ENCODE measurements around the gene CCDC188. TPM values are rescaled to one million over a fixed set of nuclear protein-coding genes. Genes with fewer than 3 reads are reported as not detected.

CCDC188 gene
- 4.8 and 7.7 TPM in 2 replicates for polyA plus RNA-seq (2014; cell fraction: cytosol; rRNA removed)
- 13.0 and 26.0 TPM in 2 replicates for polyA plus RNA-seq (2014; cell fraction: nucleus; rRNA removed)

DNA sequence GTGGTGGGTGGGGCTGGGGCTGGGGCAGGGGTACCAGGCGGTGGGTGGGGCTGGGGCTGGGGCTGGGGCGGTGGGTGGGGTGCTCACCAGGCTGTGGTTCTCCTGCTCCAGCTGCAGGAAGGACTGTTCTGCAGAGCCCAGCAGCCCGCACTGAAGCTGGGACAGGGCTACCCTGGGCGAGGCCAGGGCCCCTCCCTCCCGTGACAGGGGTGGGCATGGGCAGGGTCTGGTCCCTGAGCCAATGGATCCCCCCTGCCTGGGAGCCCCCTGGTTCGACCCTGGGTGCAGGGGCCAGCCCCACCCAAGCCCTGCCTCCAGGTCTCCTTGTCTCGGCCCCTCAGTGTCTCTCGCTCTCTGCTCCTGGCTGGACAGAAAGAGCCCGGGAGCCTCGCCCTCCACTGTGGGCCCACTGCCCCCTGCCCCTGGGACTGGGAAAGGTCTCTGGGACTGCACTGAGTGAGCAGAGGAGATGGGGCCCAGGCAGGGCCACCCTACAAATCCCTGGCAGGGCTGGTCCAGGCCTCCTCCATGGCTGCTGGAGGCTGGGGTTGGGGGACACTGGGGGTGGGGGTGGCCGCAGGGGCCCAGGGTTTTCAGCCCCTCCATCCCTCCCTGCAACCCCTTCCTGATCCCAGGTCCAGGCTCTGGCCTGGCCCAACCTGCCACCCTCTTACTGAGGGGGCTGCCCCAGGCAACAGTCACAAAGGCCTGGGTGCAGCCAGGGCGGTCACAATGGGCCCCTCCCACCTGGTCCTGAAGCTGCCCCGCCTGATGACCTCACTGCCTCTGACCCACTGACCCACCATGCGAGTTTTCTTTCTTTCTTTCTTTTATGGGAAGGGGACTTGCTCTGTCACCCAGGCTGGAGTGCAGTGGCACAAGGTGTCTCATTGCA, at the start of gene CCDC188:
Gene CCDC188 (minus strand): TSS at position 675 of the 895 bp plus-strand sequence. CDS start 69 bp downstream, at position 606.
- no peak for DNase-seq (ENCODE audit: low spot score)

DNA sequence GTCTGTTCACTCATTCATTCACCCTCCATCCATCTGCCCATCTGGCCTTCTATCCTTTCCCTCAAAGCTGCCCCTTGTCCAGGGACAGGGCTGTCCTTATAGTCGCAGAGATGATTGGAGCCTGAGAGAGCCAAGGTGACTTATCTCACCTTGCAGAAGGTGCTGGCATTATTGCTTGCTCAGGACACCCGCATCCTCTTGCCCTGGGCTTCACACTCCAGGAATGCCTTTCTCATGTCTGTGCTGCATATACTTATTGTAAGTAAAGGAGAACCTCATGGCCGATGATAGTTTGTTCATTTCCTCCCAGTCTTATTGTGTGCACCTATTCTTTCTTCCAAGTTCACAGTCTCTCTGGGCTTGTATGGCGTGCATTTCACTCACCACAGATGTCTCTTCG, 49.1 kb upstream of the CCDC188 start:
- DNase-seq (ENCODE audit: low spot score): no peak

DNA sequence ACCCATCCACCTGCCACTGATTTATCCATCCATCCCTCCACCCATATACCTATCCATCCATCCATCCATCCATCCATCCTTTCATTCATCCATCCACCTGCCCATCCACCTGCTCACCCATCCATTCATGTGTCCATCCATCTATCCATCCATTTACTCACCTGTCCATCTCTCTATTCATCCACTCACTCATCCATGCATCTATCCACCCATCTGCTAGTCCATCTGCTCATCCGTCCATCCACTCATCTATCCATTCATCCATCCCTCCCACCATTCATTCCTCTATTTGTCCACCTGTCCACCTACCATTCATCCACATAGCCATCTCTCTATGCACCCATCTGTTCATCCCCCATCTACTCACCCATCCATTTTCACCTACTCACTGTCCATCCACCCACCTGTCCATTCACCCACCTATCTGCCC, 48.6 kb upstream of the CCDC188 start:
- DNase-seq (ENCODE audit: low spot score): no peak

DNA sequence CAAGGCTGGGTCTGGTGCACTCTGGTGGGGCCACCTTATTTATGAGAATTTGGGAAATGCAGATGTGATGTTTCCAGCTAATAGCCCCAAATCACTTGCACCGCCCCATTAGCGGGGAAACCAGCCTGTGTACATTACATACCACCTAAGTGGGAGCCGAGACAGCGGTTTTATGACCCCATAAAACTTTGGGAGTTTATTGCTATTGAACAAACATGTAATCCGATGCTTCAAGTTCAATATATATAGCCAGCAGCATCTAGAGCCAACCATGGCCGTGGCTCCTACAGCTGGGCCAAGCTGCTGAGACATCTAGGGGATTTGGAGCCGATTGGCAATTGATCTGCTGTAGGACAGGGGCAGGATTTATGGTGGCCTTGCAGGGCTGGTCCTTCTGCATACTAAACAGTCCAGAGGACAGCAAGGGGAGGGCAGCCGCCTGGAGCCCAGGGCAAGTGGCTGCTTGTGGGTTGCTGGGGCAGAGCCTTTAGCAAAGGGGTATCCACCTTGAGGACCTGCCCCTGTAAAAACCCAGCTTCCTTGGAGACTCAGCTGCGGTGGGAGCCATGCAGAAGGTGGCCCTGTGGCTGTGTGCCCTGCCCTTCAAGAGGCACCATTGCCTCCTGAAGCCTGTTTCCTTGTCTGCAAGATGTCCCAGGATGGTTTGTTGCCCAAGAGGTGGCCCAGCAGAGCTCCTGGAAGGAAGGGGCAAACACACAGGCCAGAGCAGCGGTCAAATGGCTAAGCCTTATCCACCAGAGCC, 47.9 kb upstream of the CCDC188 start:
- no peak for DNase-seq (ENCODE audit: low spot score)

DNA sequence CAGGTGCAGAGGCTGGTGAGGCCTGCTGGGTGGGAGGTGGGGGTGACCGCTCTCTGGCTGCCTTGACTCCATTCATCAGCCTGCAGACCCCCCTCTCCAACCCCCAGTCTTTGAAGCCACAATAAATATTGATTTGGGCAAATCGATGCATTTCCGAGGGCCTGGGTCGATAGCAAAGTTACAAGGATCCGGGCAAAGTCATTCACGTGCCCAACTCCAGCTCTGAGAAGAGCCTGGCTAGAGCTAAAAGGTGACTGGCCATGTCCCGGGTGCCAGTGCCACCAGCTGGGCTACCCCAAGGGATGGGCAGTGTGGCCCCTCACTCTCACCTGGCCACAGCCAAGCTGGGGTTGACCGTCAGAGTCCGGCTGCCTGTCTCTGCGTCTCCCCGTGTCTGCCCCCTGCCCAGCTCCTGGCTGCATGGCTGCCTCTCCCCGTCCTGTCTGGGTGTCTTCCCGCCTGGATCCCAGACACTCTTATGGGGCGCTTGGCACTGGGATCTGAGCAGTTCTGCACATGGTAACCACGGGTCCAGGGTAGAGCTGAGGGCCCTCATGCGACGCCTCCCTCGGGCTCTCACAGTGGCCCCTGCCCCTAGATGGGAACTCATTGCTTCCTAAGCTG, 46.7 kb upstream of the CCDC188 start:
- DNase-seq (ENCODE audit: low spot score): no peak

DNA sequence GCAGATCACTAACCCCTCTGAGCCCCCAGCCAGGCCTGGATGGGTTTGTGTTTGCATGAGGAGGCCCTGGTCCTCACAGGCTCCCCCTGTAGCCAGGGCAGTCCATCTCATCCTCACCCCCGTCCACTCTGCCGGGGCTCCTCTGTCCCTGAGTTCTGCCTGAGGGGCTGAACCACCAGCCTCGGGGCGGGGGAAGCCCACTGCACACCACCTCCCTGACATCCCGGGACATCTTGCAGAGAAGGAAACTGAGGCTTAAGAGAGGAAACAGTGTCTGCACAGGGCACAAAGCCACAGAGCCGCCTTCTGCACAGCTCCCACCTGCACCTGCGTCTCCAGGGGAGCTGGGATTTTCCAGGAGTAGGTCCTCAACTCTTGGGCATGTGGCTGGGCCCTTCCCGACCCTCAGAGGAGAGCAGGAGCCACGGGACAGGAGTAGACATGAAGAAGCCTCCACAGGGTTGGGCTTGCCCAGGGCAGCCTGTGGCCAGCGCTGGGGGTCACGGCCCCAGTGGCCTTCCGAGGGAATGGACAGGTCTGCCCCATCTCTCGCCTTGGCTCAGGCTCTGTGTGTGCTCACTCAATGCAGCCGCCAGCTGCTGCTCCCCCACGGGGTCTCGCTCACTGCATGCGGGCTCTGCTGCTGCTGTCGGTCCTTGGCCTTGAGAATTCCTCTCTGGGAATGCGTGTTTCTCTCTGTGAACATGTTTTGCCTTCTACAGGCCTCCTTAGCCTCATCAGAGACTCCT, 45.4 kb upstream of the CCDC188 start:
- no peak for DNase-seq (ENCODE audit: low spot score)

DNA sequence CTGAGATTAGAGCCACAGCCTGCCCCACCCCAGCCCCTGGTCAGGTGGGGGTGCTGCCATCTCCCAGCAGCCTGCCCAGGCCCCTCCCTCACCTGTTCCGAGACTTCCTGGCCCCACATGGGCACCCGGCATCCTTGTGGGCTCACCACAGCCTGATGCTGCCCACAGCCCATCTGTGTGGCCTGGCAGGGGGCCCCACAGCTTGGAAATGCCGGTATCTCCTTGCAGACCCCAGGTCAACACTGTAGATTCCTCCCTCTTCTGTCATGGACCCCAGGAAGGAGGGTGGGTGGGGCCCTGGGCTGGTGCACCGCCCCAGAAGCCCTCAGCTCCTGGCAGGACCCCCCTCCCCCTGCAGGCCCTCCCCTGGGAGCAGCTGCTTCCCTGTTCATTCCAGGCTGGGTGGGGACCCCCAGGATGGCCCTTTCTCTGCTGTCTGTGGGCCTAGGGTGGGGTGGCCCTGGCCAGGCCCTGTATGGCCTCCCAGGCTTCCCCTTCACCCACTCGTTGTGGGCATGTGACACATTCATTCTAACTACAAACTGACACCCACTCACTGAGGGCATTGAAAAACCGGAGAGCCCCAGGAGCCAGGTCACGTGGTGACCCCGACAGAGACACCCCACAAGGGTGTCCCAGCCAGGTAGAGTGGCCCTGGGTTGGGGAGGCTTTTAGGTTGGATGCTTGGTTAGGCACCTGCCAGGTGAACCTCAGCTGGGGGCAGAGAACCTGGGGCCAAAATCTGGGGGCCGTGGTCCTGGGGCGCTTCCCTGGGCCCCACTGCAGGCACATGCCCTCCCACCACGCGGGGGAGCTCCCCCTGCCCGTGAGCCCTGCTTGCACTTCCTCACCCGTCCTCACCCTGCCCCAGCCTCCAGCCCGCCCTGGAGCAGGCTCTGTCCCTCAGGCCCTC, 44.1 kb upstream of the CCDC188 start:
- no peak for DNase-seq (ENCODE audit: low spot score)

DNA sequence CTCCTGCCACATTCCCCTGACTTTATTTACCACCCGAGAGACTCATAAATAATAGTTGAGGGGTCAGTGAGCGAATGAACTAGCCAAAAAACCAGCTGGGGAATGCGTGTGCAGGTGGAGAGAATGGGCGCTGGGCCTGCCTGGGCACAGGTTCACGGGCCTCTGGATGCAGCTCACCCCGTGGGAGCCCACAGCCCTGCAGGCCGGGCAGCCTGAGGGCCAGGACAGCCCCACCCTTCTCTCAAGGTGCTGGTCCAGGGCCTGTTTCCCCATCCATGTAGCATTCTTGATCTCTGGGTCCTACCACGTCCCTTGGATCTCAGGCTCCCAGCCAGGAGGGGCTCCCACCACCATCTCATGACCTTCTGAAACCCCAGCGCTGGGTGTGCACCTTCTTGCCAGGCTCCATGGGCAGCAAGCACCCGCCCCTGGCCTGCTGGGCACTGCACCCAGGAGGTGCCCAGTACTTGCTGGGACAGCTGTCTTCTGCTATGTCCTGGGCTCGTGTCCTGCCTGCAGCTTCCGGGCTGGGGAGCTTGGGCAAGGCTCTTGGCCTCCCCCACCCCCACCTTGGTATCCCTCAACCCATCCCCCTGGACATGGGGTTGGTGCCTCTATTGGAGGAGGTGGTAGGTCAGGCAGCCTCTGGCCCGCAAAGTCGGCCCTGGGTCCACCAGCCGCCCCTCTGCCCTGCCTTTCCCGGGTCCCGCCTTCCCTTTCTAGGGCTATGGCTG, 43.1 kb upstream of the CCDC188 start:
- DNase-seq (ENCODE audit: low spot score): no peak

DNA sequence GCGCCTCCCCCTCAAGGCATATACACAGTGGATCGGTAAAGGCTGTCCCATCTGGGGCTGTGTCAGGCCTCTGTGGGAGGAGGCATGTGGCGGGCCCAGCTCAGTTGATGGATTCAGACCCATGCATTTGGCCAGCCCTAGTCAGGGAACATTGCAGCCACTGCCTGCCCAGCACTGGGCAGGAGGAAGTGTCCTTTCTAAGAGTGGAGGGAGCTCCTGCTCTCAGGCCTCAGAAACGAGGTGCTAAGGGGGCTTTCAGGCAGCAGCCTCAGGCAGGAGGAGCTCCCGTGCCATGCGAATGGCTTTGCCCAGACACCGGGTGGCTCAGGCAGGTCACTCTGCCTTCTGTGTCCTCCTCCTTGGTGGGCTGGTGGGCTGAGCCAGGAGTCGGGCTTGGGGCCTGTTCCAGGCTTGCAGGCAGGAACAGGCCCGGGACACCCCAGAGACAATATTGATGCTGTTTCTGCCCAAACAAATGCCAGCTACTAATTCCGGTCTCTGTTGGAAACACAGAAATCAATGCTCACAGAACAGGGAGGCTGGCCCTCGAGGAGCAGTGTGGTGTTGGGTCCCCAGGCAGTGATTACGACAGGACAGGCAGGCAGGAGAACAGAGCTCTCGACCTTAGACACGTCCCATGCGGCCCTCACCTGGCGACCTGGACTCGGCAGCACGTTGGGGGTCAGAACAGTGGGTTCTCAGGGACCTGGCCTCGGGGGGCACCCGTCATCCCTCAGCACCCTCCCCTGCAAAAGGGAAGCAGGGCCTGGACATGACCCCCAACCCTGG, 42.3 kb upstream of the CCDC188 start:
- no peak for DNase-seq (ENCODE audit: low spot score)

DNA sequence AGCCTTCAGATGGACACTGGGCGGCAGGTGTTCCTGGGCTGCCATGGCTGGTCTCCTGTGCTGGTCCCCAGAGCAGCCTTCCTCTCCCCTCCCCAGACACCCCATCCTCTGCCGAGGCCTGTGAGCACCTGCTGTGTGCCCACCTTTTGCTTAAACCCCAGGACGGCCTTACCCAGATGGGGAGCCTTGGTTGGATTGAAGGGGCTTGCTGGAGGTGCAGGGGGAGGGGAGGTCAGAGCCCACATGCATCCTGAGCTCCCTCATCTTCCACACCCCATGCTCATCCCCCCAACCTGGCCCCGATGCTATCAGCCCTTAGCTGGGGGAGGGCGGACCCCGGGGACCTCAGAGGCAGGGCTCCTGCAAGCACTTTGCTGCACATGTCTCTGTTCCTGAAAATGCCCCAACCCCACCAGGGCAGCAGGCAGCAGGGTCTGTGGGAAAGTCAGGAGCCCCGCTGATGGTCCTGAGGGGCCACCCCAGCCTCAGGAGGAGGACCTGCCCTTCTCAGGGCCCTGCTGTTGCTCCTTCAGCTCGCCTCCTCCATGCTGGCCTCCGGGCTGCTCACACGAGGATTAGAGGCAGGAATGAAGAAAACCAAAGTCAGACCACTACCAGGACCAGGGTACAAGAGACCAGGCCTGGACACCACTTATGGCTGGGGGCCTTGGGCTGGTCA, 41.6 kb upstream of the CCDC188 start:
- no peak for DNase-seq (ENCODE audit: low spot score)

DNA sequence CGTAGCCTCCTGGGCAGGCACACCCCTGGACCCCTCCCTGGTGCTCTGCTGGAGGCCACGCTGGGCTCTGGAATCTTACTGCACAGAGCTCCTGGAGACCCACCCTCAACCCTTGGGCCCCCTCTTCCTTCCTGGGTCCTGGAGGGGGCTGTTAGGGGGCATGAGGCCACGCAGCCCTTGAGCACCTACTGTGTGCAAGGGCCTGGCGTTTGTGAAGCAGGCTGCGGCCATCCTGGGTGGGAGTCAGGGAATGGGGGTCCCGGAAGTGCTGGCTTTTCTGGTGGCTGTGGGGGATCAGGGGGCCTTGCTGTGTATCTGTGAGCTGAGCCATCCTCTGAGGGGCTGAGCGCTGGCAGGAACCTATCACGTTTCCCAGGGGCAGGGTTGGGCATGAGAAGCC, 40.9 kb upstream of the CCDC188 start:
- no peak for DNase-seq (ENCODE audit: low spot score)

DNA sequence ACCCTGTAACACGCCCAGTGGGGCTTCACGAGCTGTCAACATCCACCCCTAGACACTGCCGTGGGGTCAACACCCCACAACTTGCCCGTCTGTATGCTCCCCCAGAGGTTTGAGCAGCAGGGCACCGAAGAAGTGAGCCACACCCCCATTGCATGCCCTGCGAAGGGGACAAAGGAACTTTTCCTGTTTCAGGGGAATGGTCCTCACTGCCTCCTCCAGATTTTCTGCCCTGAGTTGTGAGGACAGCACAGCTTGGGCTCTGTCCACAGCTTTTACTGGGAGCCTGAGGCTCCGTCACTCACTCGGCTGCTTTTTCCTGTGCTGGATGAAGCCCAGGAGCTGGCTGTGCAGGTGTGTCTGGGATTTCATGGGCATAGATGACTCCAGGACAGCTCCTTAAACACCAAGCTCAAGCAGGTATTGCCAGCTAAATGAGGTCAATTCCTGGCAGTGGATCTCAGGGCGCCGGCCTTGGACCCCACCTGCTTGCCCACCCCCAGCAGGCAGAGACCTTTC, 40.2 kb upstream of the CCDC188 start:
- no peak for DNase-seq (ENCODE audit: low spot score)

DNA sequence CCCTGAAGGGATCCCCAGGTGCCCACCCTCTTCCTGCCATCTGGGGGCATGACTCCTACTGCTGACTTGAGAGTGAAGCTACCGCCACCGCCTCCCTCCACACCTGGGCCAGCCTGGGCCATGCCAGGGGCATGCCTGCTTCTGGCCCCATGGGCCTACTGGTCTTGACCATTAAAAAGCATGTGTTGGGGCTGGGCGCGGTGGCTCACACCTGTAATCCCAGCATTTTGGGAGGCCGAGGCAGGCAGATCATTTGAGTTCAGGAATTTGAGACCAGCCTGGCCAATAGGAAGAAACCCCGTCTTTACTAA, 37.7 kb upstream of the CCDC188 start:
- no peak for DNase-seq (ENCODE audit: low spot score)

DNA sequence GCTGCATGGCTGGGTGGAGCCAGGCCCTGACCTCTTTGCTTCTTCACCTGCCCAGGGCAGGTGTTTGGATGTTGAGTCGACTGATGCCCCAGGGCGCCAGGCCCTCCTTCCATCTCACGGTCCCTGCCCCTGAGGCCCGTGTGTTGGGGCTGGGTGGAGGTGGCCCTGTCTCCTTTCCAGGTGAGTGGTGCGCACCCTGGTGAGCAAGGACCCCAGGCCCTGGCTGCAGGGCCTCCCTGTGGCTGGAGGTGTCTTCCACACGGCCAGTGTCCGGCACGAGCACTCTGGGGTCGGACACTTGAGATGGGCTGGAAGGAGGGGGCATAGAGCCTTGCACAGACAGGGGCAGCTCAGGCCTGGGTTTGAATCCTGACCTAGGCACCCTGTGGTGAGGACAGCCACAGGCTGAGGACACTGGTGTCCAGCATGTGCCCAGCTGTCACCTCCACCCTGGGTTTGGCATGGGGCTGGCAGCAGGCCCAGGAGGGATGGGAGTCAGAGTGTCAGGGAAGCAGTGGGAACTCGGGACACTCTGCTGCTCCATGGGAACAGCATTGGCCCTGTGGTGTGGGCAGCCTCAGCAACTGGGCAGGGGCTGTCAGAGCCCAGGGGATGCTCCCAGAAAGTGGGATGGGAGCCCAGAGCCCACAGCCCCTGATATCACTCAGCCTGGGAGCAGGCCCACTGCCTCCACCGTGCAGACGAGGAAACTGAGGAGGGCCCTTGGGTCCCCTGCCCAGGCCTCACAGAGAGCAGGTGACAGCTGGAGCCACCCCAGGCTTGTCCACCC, 37.1 kb upstream of the CCDC188 start:
- DNase-seq (ENCODE audit: low spot score): no peak

DNA sequence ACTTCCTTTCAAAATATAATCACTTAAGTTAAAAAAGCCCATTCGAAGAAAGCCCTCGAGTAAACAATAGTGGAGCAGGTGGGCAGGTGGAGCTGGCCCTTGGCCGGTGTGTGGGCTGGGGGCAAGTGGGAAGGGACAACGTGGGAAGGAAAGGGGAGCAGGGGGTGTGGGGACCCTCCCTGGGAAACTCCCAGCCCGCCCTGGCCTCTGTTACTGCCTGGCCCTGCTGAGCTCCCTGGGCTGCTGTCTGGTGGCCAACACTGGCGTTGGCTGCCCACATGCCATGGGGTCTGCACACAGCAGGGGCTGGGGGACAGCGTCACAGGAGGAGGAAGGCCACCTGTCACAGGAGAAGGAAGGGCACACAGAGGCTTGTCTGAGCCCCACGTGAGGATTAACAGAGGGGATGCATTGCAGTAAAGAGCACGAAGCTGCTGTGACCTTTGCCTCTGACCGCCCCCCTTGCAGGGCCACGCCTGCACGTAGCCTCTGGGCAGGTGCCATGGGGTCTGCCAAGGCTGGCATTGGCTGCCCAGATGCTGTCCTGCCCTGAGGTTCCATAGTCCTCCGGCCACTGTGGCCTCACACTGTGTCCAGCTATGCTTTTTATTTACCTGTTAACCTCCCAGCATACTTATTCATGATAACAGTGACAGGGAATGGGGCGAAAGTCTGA, 36.2 kb upstream of the CCDC188 start:
- no peak for DNase-seq (ENCODE audit: low spot score)

DNA sequence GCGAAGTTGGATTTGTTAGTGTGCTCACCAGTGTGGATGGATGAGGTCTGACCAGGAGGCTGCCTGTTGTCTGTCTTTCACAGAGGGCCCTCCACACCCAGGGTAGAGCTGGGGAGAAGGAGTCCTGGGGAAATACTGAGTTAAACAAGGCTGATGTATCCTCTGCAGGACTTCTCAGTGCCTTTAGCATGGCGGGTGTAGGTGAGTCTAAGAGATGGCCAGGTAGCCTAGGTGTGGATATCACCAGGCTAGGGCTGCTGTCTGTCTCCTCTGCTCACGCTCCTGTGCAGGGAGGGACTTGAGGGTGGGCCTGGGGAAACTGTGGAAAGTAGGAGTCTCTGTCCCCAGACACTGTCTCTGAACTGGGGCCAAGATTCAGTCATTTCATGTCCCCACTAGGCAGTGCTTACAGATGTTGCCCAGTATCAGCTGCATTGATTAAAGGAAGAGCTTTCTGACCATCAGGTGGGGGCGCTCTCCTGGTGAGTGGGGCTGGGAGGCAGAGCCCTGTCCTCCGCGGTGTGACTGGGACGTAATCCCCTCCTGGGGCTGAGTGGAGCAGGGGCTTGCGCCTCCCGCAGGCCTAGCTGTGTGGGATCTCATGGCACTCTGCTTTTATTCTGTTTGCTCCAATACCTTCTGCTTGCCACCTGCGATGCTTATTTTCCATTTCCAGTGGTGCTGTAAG, 35.5 kb upstream of the CCDC188 start:
- no peak for DNase-seq (ENCODE audit: low spot score)

Data from SK-N-DZ (cell line).